Gastrocnemius medialis (tissue), 4 donors: Measurements from ENCODE around the gene PDE4D.

ENCODE experiments used
- POLR2A ChIP-seq, 2 donors: fragments of 450-650 bp; IDR thresholded peaks; one replicate each; pipeline ENCODE4 v1.6.1; 2017; ENCODE audit warnings: antibody characterized with exemption in 2 of 2, mild to moderate bottlenecking in 2 of 2, moderate library complexity in 2 of 2
- TF ChIP-seq, protein P1 (sequence below), 5 experiments: fragments of 450-650 bp in 3 of 5; fragments of 200-600 bp in 2 of 5; sonication (generic) in 2 of 5; IDR thresholded peaks in 4 of 5; conservative IDR thresholded peaks in 1 of 5; 1 replicate in 4 of 5; 2 replicates in 1 of 5; pipeline ENCODE4 v1.5.1; 2016 to 2019; ENCODE audit warnings: antibody characterized with exemption in 5 of 5, mild to moderate bottlenecking in 3 of 5, moderate library complexity in 3 of 5

DNA sequence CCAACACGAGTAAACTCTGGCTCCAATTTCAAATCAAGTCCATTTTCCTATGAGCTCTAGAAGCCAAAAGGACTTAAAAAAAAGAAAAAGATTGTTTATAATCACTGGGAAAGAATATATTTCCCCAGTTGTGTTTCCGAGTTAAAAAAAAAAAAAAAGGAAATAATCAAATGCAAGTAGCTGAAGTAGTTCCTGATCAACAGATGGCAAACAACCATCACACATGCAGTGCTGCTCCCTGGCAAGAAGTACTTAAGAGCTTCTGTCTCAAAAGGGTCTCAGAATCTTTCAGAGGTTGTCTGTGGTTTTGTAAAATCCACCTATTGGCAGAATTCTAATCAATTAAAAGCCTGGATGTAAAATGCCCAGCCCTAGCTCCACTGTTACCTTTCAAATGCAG is 922.8 kb downstream of the PDE4D start:
- TF ChIP-seq, protein P1, sequence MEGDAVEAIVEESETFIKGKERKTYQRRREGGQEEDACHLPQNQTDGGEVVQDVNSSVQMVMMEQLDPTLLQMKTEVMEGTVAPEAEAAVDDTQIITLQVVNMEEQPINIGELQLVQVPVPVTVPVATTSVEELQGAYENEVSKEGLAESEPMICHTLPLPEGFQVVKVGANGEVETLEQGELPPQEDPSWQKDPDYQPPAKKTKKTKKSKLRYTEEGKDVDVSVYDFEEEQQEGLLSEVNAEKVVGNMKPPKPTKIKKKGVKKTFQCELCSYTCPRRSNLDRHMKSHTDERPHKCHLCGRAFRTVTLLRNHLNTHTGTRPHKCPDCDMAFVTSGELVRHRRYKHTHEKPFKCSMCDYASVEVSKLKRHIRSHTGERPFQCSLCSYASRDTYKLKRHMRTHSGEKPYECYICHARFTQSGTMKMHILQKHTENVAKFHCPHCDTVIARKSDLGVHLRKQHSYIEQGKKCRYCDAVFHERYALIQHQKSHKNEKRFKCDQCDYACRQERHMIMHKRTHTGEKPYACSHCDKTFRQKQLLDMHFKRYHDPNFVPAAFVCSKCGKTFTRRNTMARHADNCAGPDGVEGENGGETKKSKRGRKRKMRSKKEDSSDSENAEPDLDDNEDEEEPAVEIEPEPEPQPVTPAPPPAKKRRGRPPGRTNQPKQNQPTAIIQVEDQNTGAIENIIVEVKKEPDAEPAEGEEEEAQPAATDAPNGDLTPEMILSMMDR (IDR thresholded peaks at IDR 0.05 in 4 of 5, conservative IDR thresholded peaks at IDR 0.05 in 1 of 5) = no peak
- no peak for TF ChIP-seq POLR2A (IDR thresholded peaks at IDR 0.05)
